PFSK-1 (cell line): ENCODE results near the gene ARL14EPL.

Source experiments
- FOXP2 ChIP-seq: optimal IDR thresholded peaks from 2 replicates; pipeline ENCODE3; 2011; ENCODE audit warnings: borderline replicate concordance, control low read depth, inconsistent platforms; ENCODE audit not compliant: insufficient read depth; ENCODE audit errors: extremely low read length, extremely low read depth
- POLR2AphosphoS5 ChIP-seq: IDR thresholded peaks from 2 replicates; pipeline ENCODE4 v1.6.1; 2012; ENCODE audit warnings: low read depth, mild to moderate bottlenecking, control low read depth, low read length, moderate library complexity
- SIN3A ChIP-seq: IDR thresholded peaks from 2 replicates; pipeline ENCODE4 v1.6.1; 2012; ENCODE audit warnings: mild to moderate bottlenecking, low read length, moderate library complexity, borderline replicate concordance; ENCODE audit not compliant: insufficient read depth
- TAF1 ChIP-seq: IDR thresholded peaks from 2 replicates; pipeline ENCODE4 v1.6.1; 2012; ENCODE audit warnings: low read length, control low read depth, borderline replicate concordance; ENCODE audit not compliant: insufficient read depth
- TF ChIP-seq, protein P1 (sequence below), 2 experiments: IDR thresholded peaks; 2 replicates each; pipeline versions ENCODE4 v1.6.1 to v1.8.0; 2011 to 2012; ENCODE audit warnings: low read depth in 2 of 2, low read length in 2 of 2, control low read depth in 1 of 2, inconsistent platforms in 1 of 2, mild to moderate bottlenecking in 1 of 2, moderate library complexity in 1 of 2; ENCODE audit not compliant: insufficient read depth in 1 of 2

ARL14EPL gene

DNA sequence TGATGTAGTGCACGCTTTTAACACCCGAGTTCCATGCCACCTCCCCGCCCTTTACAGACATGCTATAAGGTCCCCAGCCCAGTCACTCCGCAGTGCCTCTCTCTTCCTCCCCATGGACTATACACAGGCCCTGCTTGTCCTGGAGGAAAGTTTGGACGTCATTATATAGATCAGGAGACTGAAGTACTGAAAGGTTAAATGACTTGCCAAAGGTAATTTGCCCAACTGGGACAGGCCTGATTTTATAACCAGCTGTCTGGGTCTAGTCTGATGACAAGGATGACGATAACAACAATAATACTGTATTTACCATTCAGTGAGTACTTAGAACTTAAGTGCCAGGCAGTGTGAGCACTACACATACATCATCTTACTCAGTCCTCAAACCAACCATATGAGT is 36.9 kb upstream of the ARL14EPL start:
- TF ChIP-seq POLR2AphosphoS5: no peak
- TF ChIP-seq, protein P1, sequence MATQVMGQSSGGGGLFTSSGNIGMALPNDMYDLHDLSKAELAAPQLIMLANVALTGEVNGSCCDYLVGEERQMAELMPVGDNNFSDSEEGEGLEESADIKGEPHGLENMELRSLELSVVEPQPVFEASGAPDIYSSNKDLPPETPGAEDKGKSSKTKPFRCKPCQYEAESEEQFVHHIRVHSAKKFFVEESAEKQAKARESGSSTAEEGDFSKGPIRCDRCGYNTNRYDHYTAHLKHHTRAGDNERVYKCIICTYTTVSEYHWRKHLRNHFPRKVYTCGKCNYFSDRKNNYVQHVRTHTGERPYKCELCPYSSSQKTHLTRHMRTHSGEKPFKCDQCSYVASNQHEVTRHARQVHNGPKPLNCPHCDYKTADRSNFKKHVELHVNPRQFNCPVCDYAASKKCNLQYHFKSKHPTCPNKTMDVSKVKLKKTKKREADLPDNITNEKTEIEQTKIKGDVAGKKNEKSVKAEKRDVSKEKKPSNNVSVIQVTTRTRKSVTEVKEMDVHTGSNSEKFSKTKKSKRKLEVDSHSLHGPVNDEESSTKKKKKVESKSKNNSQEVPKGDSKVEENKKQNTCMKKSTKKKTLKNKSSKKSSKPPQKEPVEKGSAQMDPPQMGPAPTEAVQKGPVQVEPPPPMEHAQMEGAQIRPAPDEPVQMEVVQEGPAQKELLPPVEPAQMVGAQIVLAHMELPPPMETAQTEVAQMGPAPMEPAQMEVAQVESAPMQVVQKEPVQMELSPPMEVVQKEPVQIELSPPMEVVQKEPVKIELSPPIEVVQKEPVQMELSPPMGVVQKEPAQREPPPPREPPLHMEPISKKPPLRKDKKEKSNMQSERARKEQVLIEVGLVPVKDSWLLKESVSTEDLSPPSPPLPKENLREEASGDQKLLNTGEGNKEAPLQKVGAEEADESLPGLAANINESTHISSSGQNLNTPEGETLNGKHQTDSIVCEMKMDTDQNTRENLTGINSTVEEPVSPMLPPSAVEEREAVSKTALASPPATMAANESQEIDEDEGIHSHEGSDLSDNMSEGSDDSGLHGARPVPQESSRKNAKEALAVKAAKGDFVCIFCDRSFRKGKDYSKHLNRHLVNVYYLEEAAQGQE (IDR thresholded peaks at IDR 0.05; ENCODE audit: insufficient read depth in 1 of 2, low read depth in 2 of 2, low read length in 2 of 2): no peak
- TF ChIP-seq SIN3A: no peak
- TF ChIP-seq TAF1: no peak
- TF ChIP-seq FOXP2: no peak

DNA sequence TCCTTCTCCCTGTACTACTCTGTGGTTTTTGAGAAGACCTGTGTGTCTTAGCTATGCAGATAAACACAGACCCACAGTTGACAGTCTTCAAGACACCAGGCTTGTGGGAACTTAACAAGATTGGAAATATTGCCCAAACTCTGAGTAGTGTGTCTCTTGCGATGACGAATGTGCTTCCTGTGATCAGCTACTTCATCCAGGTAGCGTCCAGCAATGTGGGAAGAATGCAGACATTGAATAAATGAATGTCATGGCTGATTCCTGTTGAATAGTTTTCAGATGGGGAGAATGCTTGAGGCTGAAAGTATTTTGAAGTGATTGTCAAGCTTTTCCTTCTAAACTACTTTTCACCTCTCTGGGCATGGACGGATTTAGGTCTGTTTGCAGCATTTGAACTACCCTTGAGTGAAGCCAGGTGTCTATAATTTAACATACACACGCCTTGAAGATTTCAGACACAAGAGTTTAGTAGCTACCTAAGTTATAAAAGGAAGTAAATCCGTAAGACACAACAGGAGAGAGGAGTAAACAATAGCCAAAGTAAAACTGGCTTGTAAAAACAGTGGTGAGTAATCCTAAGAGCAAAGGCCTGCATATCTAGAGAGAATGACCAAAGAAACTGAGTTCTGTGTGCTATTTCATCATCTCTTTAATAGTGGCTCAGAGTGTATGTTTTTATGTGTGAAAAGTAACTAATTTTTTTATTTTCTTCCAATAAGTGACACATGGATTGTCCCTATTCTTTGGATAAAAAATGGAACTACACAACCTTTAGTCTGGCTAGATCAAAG is 30.0 kb upstream of the ARL14EPL start:
- TF ChIP-seq TAF1 (no peak), POLR2AphosphoS5 (no peak), SIN3A (no peak), FOXP2 (no peak)
- TF ChIP-seq, protein P1 (IDR thresholded peaks at IDR 0.05; ENCODE audit: insufficient read depth in 1 of 2, low read depth in 2 of 2, low read length in 2 of 2): no peak

DNA sequence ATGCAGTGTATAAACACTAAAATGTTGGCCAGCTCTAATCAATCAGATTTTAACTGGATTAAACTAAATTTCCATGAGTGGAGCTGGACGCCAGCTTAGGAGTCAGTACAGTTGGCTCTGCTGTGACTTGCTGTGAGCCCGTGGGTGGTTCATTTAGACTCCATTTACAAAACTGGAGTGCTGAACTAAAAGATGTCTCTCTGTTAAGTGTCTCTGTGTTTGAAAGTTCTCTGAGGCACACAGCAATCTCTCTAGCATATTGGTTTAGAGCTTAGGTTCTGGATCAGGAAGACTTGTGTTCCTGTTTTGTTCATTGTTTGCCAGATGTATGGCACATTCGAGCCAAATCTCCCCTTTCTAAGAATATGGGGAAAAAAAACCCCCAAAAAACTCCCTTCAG is 28.0 kb upstream of the ARL14EPL start:
- TF ChIP-seq SIN3A: no peak
- no peak for TF ChIP-seq FOXP2
- TF ChIP-seq POLR2AphosphoS5: no peak
- TF ChIP-seq, protein P1 (IDR thresholded peaks at IDR 0.05; ENCODE audit: insufficient read depth in 1 of 2, low read depth in 2 of 2, low read length in 2 of 2): no peak
- no peak for TF ChIP-seq TAF1

DNA sequence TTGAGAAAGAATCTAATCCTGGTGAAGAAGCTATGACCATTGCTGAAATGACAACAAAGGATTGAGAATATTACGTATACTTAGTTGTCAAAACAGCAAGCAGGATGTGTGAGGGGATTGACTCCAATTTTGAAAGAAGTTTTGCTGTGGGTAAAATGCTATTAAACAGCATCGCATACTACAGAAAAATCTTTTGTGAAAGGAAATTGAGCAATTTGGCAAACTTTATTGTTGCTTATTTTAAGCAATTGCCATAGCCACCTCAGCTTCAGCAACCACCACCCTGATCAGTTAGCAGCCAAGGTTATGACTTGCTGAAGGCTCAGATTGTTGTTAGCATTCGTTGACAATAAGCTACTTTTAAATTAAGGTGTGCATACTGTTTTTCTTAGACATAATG is 22.5 kb upstream of the ARL14EPL start:
- TF ChIP-seq TAF1 (no peak), FOXP2 (no peak), POLR2AphosphoS5 (no peak), SIN3A (no peak)
- TF ChIP-seq, protein P1 (IDR thresholded peaks at IDR 0.05; ENCODE audit: insufficient read depth in 1 of 2, low read depth in 2 of 2, low read length in 2 of 2): no peak
